Lung microvascular endothelial cell (primary cell): ENCODE data around the gene SMPD4. TPM values are rescaled to one million over a fixed set of nuclear protein-coding genes. Genes with fewer than 3 reads are reported as not detected.
"Not testable (repeated sequence)": the region's sequence is repeated elsewhere in the genome, so short reads cannot be mapped to it uniquely, and the experiment has no call there.

Experiments used
- DNase-seq, 2 donors: peaks; one replicate each; pipeline versions ENCODE4 v3.0.0 to v3.0.0-alpha.2; 2010; ENCODE audit warnings: low read depth in 2 of 2
- total RNA-seq: library from RNA; depleted of rRNA; stranded (reverse); fragments of >200 nt; gene quantifications from 2 replicates; pipeline ENCODE4 v1.2.1, GENCODE V29; 2014

Gene SMPD4
- total RNA-seq, 1 donor from 2014 or later = 10.1 TPM

DNA sequence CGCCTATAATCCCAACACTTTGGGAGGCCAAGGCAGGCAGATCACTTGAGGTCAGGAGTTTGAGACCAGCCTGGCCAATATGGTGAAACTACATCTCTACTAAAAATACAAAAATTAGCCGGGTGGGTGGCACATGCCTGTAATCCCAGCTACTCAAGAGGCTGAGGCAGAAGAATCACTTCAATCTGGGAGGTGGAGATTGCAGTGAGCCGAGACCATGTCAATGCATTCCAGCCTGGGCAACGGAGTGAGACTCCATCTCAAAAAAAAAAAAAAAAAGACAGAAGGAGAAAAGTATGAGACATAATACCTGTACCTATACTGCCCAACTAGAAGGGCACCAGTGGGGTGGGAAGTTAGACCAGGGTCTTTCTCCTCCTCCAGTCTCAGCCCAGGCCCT, 22.0 kb downstream of the SMPD4 start:
- DNase-seq = not testable (repeated sequence)

DNA sequence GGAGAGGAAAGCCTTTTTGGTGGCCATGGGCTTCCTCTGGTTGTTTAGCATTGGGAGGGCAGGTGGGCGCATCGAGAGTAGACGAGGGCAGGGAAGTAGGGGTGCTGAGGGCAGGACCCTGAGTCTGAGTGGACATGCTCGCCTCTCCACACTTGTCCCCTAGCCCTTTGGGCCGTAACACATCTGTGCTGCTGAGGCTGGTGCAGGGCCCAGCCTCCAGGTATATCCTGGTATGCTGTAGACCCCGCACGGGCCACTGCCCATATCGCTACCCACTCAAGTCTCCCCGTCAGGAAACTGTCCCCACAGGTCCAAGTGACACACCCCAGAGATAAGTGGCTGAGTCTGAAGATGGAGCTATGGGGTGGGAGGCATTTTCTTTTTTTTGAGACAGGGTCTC, 22.8 kb downstream of the SMPD4 start:
- no peak for DNase-seq

GRCh38 chr2:130157825-130158514, 23.4 kb downstream of the SMPD4 start:
- DNase-seq = not testable (repeated sequence)

- DNase-seq = not testable (repeated sequence)
These were observed 24.0 kb downstream of the SMPD4 start for GRCh38 chr2:130157354-130157753.

GRCh38 chr2:130156624-130157004, 24.8 kb downstream of the SMPD4 start:
- no peak for DNase-seq

DNA sequence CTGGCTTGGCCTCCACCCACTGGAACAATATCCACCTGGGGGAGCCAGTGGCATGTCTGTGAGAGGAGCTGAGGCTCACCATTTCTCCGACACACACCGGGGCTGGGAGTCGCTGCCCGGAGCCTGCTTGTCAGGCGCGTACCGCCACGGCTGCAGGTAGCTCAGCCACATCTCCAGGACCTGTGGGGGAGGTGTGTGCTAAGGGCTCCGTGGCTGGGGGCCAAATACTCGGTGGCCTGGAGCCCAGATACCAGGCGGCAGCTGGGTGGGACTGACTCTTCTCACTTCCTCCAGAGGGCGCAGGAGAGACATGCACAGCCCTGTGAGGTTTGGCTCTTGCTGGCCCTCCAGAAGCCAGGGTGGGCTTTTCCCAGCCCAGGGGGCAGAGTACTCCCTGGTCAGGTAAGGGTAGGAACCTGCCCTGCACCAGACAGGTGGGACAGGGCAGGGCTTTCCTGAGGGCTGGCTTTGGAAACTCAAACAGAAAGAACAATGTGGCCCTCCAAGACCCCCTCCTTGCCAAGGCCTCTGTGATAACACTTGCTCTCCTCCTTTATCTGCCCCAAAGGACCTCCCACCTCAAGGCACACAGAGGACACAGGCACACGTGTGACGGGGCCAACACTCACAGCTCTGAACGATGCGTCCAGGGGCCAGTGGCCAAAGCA, 25.3 kb downstream of the SMPD4 start:
- DNase-seq = peak; percentile 58 to 82

DNA sequence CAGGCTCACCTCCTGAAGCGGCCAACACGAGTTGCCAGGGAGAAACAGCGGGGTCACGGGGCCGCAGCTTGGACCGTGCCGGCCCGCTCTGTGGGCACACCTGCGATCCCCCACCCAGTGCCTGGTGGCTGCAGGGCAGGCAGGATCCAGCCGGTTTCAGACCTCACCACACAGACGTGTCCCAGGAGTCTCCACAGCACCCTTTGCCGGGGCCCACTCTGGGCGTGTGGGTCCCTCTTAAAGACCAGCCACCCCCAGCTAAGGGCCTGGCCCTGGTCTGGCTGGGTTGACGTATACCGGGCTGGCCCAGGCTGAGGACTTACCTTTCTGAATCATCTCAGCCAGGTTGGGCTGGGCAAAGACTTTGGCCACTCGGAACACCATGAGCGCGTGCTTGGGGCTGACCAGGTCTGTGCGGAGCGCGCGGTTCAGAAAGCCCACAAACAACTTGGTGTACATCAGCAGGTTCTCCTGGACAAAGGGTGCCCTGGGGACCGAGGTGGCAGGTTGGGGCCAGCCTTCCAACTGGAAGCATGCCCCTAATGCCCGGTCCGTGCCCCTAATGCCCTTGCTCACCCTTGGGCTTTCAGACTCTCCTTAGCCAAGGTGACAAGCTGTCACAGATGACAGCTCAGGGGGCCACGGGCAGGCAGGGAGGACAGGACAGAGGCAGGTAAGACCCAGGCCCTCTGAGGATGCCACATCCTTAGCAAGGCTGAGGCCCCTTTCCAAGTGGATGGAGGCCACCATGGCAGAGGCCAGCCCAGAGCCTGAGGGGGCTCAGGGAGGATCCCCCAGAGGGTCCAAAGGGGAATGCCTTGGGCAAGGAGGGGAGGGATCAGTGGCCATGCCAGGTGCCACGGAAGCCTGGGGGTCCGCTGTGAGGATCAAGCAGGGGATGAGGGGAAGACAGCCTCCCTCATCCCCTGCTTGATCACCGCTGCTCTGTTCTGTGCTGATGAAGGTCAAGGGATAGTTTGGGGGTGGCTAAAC, 26.3 kb downstream of the SMPD4 start:
- no peak for DNase-seq

GRCh38 chr2:130154423-130154770, 27.0 kb downstream of the SMPD4 start:
- DNase-seq = not testable (repeated sequence)

- not testable (repeated sequence) for DNase-seq
These were observed 27.5 kb downstream of the SMPD4 start for GRCh38 chr2:130153721-130154422.

GRCh38 chr2:130152816-130153595, 28.4 kb downstream of the SMPD4 start:
- DNase-seq = no peak

DNA sequence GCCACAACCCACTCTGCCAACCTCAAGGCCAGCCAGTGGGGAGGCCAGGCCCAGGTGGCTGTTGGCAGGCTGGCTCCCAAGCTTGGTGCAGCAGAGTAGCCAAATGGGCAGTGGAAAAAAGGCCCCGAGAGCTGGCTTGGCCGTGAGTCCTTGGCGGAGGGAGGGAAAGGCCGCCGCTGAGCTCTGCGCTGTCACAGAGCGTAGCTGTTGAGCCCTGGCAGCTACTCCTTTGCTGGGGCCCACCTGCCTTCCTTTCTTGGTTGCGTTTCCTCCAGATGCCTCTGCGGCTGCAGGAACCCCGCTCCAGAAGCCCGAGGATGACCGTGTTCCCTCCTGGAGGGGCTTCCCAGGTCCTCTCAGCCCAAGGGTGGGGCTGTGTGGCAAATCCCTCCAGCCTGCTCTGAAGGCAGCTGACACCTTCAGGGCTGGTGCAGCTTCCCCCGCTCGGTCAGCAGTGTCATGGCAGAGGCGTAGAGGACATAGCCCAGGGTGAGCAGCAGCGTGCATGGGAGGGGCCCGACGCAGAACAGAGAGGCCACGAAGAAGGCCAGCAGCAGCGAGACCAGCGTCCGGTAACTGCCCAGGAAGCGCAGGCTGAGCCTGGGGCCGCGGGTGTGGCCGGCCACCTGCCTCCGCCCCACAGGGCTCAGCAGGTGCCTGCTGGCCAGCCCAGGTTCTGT, 29.1 kb downstream of the SMPD4 start:
- not testable (repeated sequence) for DNase-seq

GRCh38 chr2:130151145-130151512, 30.3 kb downstream of the SMPD4 start:
- DNase-seq = not testable (repeated sequence)

DNA sequence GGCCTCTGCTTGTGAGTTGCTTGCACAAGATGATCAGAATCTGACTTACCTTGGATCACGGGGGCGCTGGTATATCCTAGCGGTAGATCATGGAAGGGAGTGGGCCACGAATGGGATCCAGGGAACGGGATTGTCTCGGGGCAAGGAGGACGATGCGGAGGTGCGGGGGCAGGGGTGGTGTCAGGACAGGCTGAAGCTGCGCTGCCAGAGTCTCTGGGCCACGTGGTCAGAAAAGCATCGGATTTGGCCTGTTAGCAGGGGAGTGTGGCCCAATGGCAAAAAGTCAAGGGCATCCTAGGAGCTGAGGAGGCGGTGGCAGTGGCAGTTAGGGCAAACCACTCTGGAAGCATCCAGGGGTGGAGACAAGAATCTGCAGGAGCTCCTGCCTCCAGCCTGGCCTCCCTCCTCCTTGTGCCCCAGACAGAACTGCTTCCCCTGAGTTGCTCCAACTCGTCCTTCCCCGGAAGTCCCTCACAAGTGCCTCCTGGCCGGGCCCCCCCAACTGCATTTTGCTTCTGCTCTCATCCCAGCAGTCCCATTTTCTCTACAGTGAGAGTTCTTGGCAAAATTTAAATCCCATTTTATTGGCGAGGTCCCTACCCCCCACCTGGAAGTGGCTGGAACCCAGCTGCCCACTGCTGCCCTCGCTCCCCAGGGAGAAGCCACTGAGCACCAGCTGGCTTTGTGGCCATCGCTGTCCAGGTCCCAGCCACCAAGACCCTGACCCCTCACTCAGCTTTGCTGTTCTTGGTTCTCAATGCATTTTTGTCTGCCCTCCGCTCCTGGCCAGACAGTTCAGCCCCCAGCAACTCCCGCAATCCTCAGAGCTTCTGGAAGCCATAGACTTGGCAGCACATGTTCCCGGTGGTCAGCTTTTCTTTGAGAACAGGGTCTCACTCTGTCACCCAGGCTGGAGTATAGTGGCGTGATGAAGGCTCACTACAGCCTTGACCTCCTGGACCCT, 30.9 kb downstream of the SMPD4 start:
- no peak for DNase-seq

GRCh38 chr2:130148515-130148914, 32.9 kb downstream of the SMPD4 start:
- not testable (repeated sequence) for DNase-seq

DNA sequence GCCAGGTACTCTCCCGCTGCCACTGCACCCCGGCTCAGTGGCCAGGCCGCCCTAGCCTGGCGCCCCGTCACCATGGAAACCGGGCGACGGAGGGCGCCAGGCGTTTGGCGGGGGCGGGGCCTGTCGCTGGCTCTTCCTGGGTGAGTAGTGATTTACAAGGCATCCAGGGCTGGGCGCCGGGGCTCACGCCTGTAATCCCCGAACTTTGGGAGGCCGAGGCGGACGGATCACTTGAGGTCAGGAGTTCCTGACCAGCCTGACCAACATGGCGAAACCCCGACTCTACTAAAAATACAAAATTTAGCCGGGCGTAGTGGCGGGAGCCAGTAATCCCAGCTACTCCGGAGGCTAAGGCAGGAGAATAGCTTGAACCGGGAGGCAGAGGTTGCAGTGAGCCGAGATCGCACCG, 36.4 kb downstream of the SMPD4 start, which contains the start of gene CCDC74B:
CCDC74B (minus strand) TSS at position 107 of the 409 bp plus-strand sequence. CDS start 116 bp downstream, outside the sequence.
- DNase-seq = not testable (repeated sequence)

GRCh38 chr2:130143266-130144039, 37.9 kb downstream of the SMPD4 start:
- DNase-seq = not testable (repeated sequence)

- not testable (repeated sequence) for DNase-seq
These were observed 38.8 kb downstream of the SMPD4 start for GRCh38 chr2:130142396-130143265.
